Measurements from ENCODE around the gene MTHFD1L.

MTHFD1L gene

GRCh38 chr6:150866147-150866990, 867 bp downstream of the MTHFD1L start:
- peak in 1 of 2 experiments; percentile 42 for DNase-seq

GRCh38 chr6:150866991-150867501, 1.5 kb downstream of the MTHFD1L start:
- no peak for DNase-seq

DNA sequence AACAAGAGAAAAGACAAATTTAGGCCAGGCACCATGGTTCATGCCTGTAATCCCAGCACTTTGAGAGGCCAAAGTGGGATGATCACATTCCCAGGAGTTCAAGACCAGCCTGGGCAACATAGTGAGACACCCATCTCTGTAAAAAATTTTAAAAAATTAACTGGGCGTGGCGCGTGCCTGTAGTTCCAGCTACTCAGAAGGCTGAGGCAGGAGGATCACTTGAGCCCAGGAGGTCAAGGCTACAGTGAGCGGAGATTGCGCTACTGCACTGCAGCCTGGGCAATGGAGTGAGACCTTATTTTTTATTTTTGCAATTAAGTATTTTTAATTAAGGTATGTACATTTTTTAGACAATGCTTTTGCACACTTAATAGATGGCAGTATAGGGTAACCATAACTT, 3.3 kb downstream of the MTHFD1L start:
- DNase-seq, result no peak

- DNase-seq, result peak; percentile 67 to 69
Observed at GRCh38 chr6:150874179-150874578, 8.7 kb downstream of the MTHFD1L start.

GRCh38 chr6:150875841-150876240, 10.3 kb downstream of the MTHFD1L start:
- no peak for DNase-seq

GRCh38 chr6:150876598-150876997, 11.1 kb downstream of the MTHFD1L start:
- peak; percentile 90 to 99 for DNase-seq

DNA sequence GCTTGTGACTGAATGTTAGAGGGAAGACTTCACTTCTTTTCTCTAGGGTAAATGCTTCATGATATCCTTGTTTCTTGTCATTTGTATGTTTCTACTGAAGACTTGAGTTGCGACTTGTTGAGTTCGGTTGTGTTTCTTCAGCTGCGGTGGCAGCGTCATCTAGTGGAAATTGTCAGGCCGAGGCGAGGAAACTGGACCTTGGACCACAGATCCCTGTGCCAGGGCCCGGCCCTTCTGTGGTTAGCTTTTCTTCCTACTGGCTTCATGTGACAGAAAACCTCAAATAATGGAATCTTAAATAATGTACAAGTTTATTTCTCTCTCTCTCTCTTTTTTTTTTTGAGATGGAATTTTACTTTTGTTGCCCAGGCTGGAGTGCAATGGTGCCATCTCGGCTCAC, 12.4 kb downstream of the MTHFD1L start:
- no peak for DNase-seq

DNA sequence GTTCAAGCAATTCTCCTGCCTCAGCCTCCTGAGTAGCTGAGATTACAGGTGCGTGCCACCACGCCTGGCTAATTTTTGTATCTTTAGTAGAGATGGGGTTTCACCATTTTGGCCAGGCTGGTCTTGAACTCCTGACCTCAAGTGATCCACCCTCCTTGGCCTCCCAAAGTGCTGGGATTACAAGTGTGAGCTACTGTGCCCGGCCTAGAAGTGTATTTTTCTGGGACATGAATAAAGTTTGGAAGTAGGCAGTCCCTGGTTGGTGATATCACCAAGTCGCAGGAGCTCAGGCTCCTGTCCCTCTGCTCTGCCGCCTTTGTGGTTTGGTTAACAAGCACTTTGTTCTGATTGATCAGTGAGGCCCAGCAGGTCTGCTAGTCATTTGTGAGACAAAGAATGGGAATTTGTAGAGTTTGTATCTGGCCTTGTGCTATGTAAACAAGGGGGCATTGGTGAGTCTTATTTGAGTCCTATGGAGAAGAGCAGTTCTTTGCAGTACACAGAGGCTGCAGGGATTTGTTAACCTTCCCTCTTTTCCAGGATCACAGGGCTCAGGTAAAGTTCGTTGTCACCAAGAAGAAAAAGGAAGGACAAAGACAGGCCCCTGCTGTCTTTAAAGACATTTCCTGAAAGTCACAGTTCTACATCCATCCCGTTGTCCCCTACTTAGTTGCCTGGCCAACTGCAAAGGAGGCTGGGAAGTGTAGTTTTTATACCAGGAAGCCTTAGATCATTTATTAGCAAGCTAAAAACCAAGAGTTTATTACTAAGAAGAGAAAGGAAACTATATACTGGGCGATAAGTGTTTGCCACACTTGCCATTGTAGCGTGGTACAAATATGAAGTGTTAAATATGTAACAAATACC, 13.1 kb downstream of the MTHFD1L start:
- no peak for DNase-seq

DNA sequence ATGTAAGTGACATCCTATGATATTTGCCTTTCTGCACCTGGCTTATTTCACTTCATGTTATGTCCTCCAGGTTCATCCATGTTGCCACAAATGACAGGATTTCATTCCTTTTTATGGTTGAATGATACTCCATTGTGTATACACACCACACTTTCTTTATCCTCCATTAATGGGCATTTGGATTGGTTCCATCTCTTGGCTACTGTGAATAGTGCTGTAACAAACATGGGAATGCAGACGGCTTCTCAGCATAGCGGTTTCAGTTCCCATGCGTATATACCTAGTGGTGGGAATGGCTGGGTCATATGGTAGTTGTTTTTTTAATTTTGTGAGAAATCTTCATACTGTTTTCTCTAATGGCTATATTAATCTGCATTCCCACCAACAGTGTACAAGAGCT, 14.8 kb downstream of the MTHFD1L start:
- DNase-seq, result no peak

DNA sequence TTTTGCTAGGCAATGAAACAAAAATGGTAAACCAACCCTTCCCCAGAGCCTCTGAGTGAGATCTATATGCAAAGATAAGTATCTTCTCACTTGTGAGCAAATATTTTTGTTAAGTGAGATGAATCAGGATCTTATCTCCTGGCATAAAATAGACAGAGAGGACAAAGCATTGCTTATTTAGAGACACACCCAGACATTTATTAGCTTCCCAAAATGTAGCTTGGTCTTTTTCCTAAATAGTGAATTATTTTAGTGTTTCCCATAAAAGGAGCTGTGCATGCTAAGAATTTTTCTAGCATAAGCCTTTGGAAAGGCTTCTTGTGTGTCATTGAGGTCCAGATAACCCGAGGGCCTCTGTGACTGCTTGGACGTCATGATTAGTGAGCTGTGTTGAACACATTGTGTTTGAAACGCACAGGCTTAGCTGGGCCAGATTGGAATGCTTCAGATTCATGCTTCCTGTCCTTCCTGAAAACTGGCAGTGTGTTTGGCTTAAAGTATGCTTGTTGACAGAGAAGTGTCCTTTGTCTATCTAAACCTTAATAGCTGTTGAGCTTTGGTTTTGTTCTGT, 16.5 kb downstream of the MTHFD1L start:
- peak; percentile 83 to 96 for DNase-seq

- DNase-seq, result no peak
Observed at GRCh38 chr6:150883521-150883920, 18.0 kb downstream of the MTHFD1L start.

- no peak for DNase-seq
Observed at GRCh38 chr6:150886155-150886554, 20.7 kb downstream of the MTHFD1L start.

- DNase-seq, result no peak
Observed at GRCh38 chr6:150887978-150888563, 22.6 kb downstream of the MTHFD1L start.

GRCh38 chr6:150890346-150890745, 24.8 kb downstream of the MTHFD1L start:
- DNase-seq, result no peak

- DNase-seq, result peak; percentile 84 to 99
Observed at GRCh38 chr6:150891888-150892485, 26.5 kb downstream of the MTHFD1L start.

- no peak for DNase-seq
Observed at GRCh38 chr6:150894191-150894744, 28.8 kb downstream of the MTHFD1L start.

DNA sequence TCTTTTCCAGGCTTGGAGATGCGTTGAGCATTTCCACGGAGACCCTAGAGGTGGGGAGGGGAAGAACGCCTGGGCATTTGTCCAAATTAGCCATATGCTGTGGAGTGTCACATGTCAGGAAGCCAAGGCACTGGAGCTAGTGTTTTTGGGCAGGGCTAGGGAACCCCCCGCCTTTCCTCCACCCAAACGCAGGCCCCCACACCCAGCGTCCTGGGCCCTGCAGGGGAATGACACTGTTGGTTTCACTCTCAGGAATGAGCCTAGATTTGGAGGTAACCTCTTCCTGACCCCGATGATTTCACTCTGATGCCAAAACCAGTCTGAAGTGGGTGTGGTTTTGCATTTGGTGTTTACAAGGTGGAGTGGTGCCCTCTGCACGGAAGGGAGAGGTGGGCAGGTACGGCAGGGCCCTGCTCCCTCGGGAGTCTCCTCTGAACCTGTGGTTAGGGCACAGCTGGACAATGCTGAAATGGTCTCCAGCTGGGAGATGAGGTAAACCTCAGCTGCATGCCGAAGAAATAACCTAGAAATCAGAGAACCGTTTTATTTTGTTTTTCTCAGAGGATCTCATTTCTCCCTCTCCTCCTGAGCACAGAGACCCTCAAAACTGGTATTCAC, 29.5 kb downstream of the MTHFD1L start:
- DNase-seq, result peak; percentile 19 to 74

- no peak for DNase-seq
Observed at GRCh38 chr6:150895928-150896632, 30.6 kb downstream of the MTHFD1L start.

DNA sequence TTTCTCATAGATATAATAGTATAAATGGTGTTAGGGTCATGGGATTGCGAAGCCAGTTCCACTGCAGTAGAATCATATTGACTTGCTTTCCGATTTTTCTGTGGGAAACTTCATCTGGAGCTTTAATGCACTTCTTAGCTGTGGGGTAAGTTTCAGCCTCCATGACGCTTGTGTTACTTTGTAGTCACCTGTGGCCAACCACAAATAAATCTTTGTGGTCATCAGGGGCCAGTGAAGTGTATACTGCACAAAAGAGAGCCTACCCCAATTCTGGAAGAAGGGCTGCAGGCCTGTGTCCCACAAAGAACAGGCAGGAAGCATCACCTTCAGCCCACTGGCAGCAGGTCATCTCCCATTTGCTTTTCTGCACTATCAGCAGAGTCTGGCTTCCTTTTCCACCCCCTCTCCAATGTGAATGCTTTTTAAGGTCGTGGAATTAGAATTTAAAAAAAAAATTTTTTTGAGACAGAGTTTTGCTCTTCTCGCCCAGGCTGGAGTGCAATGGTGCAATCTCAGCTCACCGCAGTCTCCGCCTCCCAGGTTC, 32.0 kb downstream of the MTHFD1L start:
- DNase-seq, result no peak

GRCh38 chr6:150898399-150899170, 33.1 kb downstream of the MTHFD1L start:
- DNase-seq, result no peak

All from cerebellar nuclear complex (tissue), 1 donor.